NCI-H2196 treated with DMSO at 0.1 percent for 48 hours (cell line): ENCODE data around the gene SFT2D2.

Experiments
- DNase-seq: peaks from one replicate; lab custom pipeline; 2025; ENCODE audit not compliant: unreplicated experiment; lab: John Stamatoyannopoulos, UW

The SFT2D2 gene

DNA sequence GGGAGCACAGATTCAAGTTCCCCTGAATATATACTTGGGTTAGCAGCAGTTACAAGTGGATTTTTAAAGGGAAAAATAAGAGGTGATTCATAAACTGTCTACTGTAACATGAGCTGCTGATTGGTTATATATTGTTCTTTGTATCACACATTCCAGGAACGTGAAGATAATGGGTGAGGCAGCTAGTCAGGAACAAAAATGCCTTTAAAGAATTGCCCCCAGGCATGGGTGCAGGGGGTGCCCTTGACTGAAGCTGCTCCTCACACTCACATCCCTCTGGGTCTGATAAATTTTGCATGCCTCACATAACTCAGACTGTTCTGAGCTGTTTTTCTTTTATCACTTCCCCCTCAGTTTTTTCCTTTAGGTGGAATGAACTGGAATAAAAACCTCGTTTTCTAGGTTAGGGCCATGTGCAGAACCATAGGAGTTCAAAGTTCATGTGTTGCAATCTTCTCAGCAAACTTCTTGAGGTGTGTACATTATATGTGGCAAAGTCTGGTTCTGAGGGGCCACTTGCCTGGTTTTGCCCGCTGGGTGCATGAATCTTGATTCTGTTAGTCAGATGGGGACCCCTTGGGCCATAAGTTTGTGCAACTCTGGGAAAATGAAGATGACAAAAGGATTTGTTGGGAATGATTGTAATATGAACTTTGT lies 76.0 kb downstream of the SFT2D2 start:
- no peak for DNase-seq
